OCI-LY7 (cell line): Measurements from ENCODE around the gene NDUFA7. TPM values are rescaled to one million over a fixed set of nuclear protein-coding genes. Genes with fewer than 3 reads are reported as not detected.
A peak's percentile ranks its signal among the peaks of the same experiment; 100 is the strongest.

Experiments used
- BruUV-seq: library from RNA; stranded (reverse); fragments of 400-500 nt; replicated peaks from 2 replicates; lab custom pipeline; 2021; lab: Mats Ljungman, UMichigan
- CTCF ChIA-PET: fragments of 300-600 bp; sonication (Branson Sonifier 250); formaldehyde crosslinking; loops from one replicate; lab custom pipeline; 2022; ENCODE audit warnings: antibody characterized with exemption; ENCODE audit not compliant: unreplicated experiment; lab: Charles Lee
- POLR2A ChIA-PET: fragments of 300-600 bp; sonication (Branson Sonifier 250); formaldehyde crosslinking; loops from one replicate; lab custom pipeline; 2022; ENCODE audit warnings: antibody characterized with exemption; lab: Charles Lee
- DNase-seq: peaks from one replicate; pipeline ENCODE4 v3.0.0-alpha.2; 2015; ENCODE audit warnings: low spot score
- H2AFZ ChIP-seq: fragments of 200-600 bp; sonication (generic), shearing (Covaris generic); 2 replicates; pipeline ENCODE4 v1.6.1; 2014; ENCODE audit warnings: mild to moderate bottlenecking, antibody characterized with exemption, low read length, moderate library complexity
- H3K27ac ChIP-seq: fragments of 200-600 bp; sonication (generic); 2 replicates; pipeline ENCODE4 v1.5.1; 2014; ENCODE audit warnings: mixed run types, low read depth, mild to moderate bottlenecking, moderate library complexity, low read length, inconsistent platforms; ENCODE audit not compliant: poor library complexity, severe bottlenecking
- H3K36me3 ChIP-seq: fragments of 200-600 bp; sonication (generic); 2 replicates; pipeline ENCODE4 v1.6.1; 2014; ENCODE audit warnings: mild to moderate bottlenecking, antibody characterized with exemption, low read length, moderate library complexity, mixed read lengths; ENCODE audit not compliant: insufficient read depth
- H3K4me1 ChIP-seq: fragments of 200-600 bp; sonication (generic); 2 replicates; pipeline ENCODE4 v1.5.1; 2014; ENCODE audit warnings: mild to moderate bottlenecking, low read length; ENCODE audit not compliant: insufficient read depth, poor library complexity, severe bottlenecking
- H3K4me2 ChIP-seq: fragments of 200-600 bp; sonication (generic); 2 replicates; pipeline ENCODE4 v1.6.1; 2014; ENCODE audit warnings: mild to moderate bottlenecking, low read length
- H3K4me3 ChIP-seq: fragments of 200-600 bp; sonication (generic); 2 replicates; pipeline ENCODE4 v1.5.1; 2014; ENCODE audit warnings: mild to moderate bottlenecking, low read depth, low read length; ENCODE audit not compliant: poor library complexity, severe bottlenecking
- H3K79me2 ChIP-seq: fragments of 200-600 bp; sonication (generic); 2 replicates; pipeline ENCODE4 v1.6.1; 2016; ENCODE audit warnings: low read depth, mild to moderate bottlenecking, low read length, moderate library complexity, mixed read lengths; ENCODE audit not compliant: insufficient read depth
- H3K9me2 ChIP-seq: fragments of 200-600 bp; sonication (generic); 2 replicates; pipeline ENCODE4 v1.6.1; 2016; ENCODE audit warnings: mild to moderate bottlenecking, low read length, mixed read lengths; ENCODE audit not compliant: insufficient read depth
- H3K9me3 ChIP-seq: fragments of 200-600 bp; sonication (generic); 2 replicates; pipeline ENCODE4 v1.6.1; 2014; ENCODE audit warnings: mild to moderate bottlenecking, mixed run types, low read length, mixed read lengths
- H4K20me1 ChIP-seq: fragments of 200-600 bp; sonication (generic); 2 replicates; pipeline ENCODE4 v1.6.1; 2014; ENCODE audit warnings: mild to moderate bottlenecking, antibody characterized with exemption, low read length, moderate library complexity, mixed read lengths; ENCODE audit not compliant: insufficient read depth
- EZH2phosphoT487 ChIP-seq: fragments of 200-600 bp; sonication (generic); IDR thresholded peaks from 2 replicates; pipeline ENCODE4 v1.6.1; 2018; ENCODE audit warnings: low read depth, borderline replicate concordance, mild to moderate bottlenecking, mixed run types, antibody characterized with exemption, low read length, moderate library complexity, mixed read lengths
- intact Hi-C: fragments of 100-400 bp; cut with micrococcal nuclease; formaldehyde crosslinking; loops from one replicate; pipeline ENCODE4 v1.10.0; 2022; ENCODE audit not compliant: unreplicated experiment
- total RNA-seq, 2 experiments: library from RNA; depleted of rRNA in 1 of 2; stranded (reverse); fragments of >200 nt in 1 of 2; shearing (Covaris generic) in 1 of 2; gene quantifications; 2 replicates each; pipeline ENCODE4 v1.2.3, GENCODE V29; 2014 to 2022
- TF ChIP-seq, protein P1 (sequence below): fragments of 200-600 bp; sonication (generic); conservative IDR thresholded peaks from 2 replicates; pipeline ENCODE4 v1.5.1; 2014; ENCODE audit warnings: mild to moderate bottlenecking, antibody characterized with exemption, low read length, moderate library complexity, mixed read lengths

The NDUFA7 gene
- total RNA-seq, 2 experiments from 2014 or later = 93.0 to 103 TPM

DNA sequence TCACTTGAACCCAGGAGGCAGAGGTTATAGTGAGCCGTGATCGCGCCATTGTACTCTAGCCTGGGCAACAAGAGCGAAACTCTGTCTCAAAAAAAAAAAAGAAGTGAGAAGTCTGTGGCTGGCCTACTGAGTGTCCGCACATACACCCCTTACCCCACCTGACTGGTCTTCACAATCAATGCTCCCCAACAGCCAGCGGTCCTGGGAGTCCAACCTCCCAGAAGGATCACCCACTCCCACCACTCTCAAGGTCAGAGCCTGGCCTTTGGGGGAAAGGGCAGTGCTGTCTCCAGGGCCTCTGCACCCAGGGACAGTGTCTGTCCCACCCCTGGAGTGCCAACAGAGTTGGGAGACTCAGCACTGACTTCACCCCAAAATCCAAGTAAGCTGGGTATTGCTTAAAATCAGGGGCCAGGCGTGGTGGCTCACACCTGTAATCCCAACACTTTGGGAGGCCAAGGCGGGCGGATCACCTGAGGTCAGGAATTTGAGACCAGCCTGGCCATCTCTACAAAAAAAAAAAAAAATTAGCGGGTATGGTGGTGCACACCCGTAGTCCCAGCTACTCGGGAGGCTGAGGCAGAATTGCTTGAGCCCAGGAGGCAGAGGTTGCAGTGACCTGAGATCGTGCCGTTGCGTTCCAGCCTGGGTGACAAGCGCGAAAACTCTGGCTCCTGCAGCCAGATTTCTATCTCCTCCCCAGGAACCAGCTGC is 10.7 kb downstream of the NDUFA7 start:
- no peak overlapping the region for H3K4me3 ChIP-seq
- no peaks in the 10 kb centered on the region for H3K9me2 ChIP-seq
- H3K36me3 ChIP-seq = peaks cover 70% of the 10 kb centered on the region
- TF ChIP-seq EZH2phosphoT487 = no peak
- TF ChIP-seq, protein P1, sequence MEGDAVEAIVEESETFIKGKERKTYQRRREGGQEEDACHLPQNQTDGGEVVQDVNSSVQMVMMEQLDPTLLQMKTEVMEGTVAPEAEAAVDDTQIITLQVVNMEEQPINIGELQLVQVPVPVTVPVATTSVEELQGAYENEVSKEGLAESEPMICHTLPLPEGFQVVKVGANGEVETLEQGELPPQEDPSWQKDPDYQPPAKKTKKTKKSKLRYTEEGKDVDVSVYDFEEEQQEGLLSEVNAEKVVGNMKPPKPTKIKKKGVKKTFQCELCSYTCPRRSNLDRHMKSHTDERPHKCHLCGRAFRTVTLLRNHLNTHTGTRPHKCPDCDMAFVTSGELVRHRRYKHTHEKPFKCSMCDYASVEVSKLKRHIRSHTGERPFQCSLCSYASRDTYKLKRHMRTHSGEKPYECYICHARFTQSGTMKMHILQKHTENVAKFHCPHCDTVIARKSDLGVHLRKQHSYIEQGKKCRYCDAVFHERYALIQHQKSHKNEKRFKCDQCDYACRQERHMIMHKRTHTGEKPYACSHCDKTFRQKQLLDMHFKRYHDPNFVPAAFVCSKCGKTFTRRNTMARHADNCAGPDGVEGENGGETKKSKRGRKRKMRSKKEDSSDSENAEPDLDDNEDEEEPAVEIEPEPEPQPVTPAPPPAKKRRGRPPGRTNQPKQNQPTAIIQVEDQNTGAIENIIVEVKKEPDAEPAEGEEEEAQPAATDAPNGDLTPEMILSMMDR = no peak
- POLR2A ChIA-PET = interaction anchor here (0.7 kb wide), 1 partner anchor 97 kb away, joined by 3 read pairs; no protein-coding TSS in a partner anchor
- no peak for DNase-seq
- no peak overlapping the region for H2AFZ ChIP-seq
- no peak overlapping the region for H3K4me2 ChIP-seq
- CTCF ChIA-PET = no interaction called here
- no peaks in the 10 kb centered on the region for H3K9me3 ChIP-seq
- no peaks in the 10 kb centered on the region for H4K20me1 ChIP-seq
- BruUV-seq = no TSS peak
- H3K79me2 ChIP-seq = peaks cover 22% of the 10 kb centered on the region; the same call in 1 of the 2 replicates
- intact Hi-C loops = no loop called here
- H3K27ac ChIP-seq = no peak overlapping the region
- H3K4me1 ChIP-seq = peaks cover 19% of the 10 kb centered on the region

DNA sequence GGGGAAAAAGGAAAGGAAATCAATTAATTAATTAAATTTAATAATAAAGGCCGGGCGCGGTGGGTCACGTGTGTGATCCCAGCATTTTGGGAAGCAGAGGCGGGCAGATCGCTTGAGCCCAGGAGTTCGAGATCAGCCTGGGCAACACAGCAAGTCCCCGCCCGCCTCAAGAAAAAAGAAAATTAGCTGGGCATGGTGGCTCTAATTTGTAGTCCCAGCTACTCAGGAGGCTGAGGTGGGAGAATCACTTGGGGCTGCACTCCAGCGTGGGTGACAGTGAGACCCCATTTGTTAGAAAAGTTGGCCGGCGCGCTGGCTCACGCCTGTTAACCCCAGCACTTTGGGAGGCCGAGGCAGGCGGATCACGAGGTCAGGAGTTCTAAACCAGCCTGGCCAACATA is 12.3 kb downstream of the NDUFA7 start:
- H3K9me3 ChIP-seq = no peaks in the 10 kb centered on the region
- no peaks in the 10 kb centered on the region for H4K20me1 ChIP-seq
- intact Hi-C loops = no loop called here
- no peak overlapping the region for H3K27ac ChIP-seq
- H3K36me3 ChIP-seq = peaks cover 62% of the 10 kb centered on the region
- POLR2A ChIA-PET = no interaction called here
- no peak overlapping the region for H2AFZ ChIP-seq
- CTCF ChIA-PET = no interaction called here
- H3K79me2 ChIP-seq = peaks cover 22% of the 10 kb centered on the region; the same call in 1 of the 2 replicates
- H3K9me2 ChIP-seq = no peaks in the 10 kb centered on the region
- no peak for TF ChIP-seq EZH2phosphoT487
- TF ChIP-seq, protein P1 = no peak
- BruUV-seq = no TSS peak
- peaks cover 19% of the 10 kb centered on the region for H3K4me1 ChIP-seq
- no peak for DNase-seq
- peak overlapping the region; percentile 88 for H3K4me2 ChIP-seq
- H3K4me3 ChIP-seq = no peak overlapping the region
